Stimulated activated CD8-positive, alpha-beta memory T cell treated with anti-CD3 and anti-CD28 coated beads, Interleukin-4, amount 100 ng/mL, for 48 hours (primary cell): ENCODE results near the gene GNPTAB.
A peak's percentile ranks its signal among the peaks of the same experiment; 100 is the strongest.

ENCODE experiments used
- DNase-seq: peaks from one replicate; pipeline ENCODE4 v3.0.0-alpha.2; 2020

Gene GNPTAB

GRCh38 chr12:101727098-101727497 is 103.7 kb downstream of the GNPTAB start:
- DNase-seq = no peak

DNA sequence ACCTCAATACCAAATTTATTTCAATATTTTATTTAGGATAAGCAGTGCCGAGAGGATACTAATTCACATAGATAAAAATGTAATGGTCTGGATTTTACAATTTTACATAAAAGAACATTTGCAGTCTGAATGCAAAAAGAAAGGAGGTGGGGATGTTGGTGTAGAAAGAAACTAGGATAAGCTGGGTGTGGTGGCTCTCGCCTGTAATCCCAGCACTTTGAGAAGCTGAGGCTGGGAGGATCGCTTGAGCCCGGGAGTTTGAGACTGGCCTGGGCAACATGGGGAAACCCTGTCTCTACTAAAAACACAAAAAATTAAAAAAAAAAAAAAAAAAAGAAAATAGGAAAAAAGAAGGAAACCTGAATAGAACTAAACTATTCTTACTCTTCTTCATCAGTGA is 108.4 kb downstream of the GNPTAB start:
- DNase-seq = no peak

DNA sequence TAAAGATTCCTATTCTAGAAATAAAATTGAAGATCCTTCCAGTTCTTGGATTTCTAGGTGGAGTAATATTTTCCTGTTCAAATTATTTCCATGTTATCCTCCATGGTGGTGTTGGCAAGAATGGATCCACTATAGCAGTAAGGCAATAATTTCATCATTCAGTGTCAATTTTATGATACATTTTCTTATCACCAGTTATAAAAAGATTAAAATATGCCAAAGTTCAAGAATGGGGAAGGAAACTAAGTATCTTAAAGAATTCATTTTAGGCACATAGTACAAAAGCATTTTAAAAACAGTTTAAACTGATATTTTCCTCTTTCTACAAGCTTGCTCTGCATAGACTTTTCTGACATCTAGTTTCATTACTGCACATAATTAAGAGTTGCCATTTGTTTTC is 110.6 kb downstream of the GNPTAB start:
- DNase-seq = no peak

DNA sequence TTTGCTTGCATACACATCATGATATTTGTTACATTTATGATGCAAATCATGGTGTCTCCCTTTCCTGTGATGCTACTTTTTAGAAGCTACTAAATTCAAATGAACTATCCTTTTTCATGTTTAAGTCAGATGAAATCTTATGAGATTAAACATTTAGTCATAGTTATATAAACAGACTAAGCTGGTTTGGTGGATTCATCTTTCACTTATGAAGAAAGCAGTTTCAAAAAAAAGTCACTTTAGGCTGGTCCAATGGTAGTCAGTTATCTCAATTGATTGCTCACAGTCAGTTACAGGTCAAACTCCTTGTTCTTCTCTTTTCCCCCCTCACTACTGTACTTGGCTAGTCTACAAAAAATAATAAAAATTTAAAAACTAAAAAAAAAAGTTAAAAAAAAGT is 111.2 kb downstream of the GNPTAB start:
- DNase-seq = no peak

GRCh38 chr12:101714877-101715444 is 115.8 kb downstream of the GNPTAB start:
- no peak for DNase-seq

- no peak for DNase-seq
These were observed 116.8 kb downstream of the GNPTAB start for GRCh38 chr12:101713930-101714329.

GRCh38 chr12:101713059-101713682 is 117.6 kb downstream of the GNPTAB start:
- no peak for DNase-seq

DNA sequence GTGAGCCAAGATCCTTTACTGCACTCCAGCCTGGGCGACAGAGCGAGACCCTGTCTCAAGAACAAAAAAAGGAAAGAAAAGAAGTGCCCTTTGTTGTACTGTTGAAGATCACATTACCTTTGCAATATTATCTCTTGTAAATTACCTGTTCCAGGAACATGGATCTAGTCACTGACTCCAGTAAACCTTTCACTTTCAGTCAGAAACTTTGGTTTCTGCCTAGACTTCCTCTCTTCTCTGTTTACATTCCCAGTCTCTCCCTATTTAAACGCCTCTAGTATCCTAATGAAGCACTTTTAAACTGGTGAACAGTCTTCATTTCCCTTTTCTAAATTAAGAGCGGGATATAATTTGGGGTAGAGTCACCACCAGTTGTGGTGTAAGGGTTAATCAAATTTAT is 120.5 kb downstream of the GNPTAB start:
- no peak for DNase-seq

- no peak for DNase-seq
These were observed 123.5 kb downstream of the GNPTAB start for GRCh38 chr12:101707131-101707782.

DNA sequence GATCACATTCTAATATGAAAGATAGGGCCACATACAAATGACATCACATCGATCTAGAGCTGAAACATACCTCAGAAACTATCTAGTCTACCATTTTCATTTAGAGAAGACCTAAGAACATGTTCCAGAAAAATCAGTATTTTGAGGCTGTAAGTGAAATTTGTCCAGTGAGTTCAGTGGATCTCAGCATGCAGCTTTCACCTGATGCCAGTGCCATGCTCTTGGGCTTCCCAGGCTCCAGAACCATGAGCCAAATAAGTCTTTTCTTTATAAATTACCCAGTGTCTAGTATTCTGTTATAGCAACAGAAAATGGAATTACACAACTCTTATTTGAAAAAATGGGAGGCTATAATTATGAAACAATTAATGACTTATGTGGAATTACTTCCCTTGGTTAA is 124.4 kb downstream of the GNPTAB start:
- no peak for DNase-seq

- DNase-seq = no peak
These were observed 127.3 kb downstream of the GNPTAB start for GRCh38 chr12:101703487-101703886.

DNA sequence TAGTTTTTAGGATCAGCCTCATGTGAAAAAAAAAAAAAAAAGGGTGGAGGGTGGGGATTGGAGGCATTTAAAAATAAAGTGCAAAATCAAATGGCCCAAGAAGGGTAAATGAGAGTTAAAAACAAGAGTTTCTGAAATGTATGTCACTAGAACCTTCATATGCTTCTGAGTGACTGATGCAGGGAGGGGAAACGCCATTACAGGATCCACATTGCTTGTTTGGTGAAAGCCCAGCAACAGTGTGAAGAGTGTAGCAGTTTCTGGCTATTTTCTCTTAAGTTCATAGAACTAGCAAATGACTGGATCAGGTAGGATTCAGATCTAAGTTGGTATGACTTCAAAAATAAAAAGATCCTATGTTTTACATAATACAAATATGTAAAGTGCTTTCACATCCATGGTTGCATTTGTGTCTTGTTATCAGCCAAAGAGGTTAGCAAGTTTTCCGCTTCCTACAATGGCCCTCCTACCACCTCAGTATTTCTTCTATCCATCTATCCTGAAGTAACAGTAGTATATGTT is 130.4 kb downstream of the GNPTAB start:
- no peak for DNase-seq

DNA sequence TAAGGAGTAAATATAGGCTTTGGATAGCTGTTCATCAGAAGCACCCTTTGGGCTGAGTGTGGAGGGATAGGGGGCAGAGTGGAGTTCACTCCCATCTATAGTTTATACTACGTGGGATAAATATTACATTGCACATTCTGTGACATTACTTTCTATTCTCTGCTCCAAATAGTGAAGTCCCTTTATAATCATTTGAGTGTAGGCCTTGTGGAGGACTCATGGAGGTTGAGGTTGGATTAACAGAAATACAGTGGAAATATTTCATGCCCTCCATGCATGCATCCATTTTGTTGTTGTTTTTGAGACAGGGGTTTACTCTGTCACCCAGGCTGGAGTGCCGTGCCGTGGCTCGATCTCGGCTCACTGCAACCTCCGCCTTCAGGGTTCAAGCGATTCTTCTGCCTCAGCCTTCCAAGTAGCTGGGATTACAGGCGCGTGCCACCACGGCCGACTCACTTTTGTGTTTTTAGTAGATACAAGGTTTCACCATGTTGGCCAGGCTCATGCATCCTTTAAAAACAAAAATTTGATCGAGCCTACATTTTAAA is 131.9 kb downstream of the GNPTAB start:
- peak; percentile 38 for DNase-seq

- DNase-seq = peak; percentile 37
These were observed 132.6 kb downstream of the GNPTAB start for GRCh38 chr12:101697930-101698799.

- peak; percentile 73 for DNase-seq
These were observed 133.4 kb downstream of the GNPTAB start, which contains the start of gene CHPT1 for GRCh38 chr12:101697197-101697929. Gene CHPT1 (plus strand): TSS chr12:101697640. CDS start chr12:101697862, 222 bp downstream.

GRCh38 chr12:101696251-101697196 is 134.2 kb downstream of the GNPTAB start:
- no peak for DNase-seq

- no peak for DNase-seq
These were observed 135.1 kb downstream of the GNPTAB start for GRCh38 chr12:101695706-101696105.
